GM13977 (cell line): Measurements from ENCODE around the gene PROSER2.

ENCODE experiments used
- DNase-seq: peaks from one replicate; pipeline ENCODE4 v3.0.0; 2012; ENCODE audit warnings: low spot score
- CTCF ChIP-seq: IDR thresholded peaks from 2 replicates; pipeline ENCODE4 v1.5.1; 2012; ENCODE audit warnings: mild to moderate bottlenecking, control low read depth; ENCODE audit not compliant: insufficient read depth; ENCODE audit errors: extremely low read depth, missing control alignments
- in situ Hi-C: fragments of 300-500 bp; cut with MboI; formaldehyde crosslinking; loops from one replicate; pipeline ENCODE4 v1.12.0; 2022; ENCODE audit warnings: low sequenced_read_pairs, low pct_unique_long_range_greater_than_20kb, mixed read lengths, inconsistent platforms; ENCODE audit not compliant: unreplicated experiment

The PROSER2 gene

GRCh38 chr10:11913079-11913641 lies 90.0 kb downstream of the PROSER2 start:
- in situ Hi-C loops = no loop called here
- no peak for TF ChIP-seq CTCF
- DNase-seq = no peak

- no peak for TF ChIP-seq CTCF
- no peak for DNase-seq
- in situ Hi-C loops = no loop called here
Observed at GRCh38 chr10:11918384-11918783, 95.2 kb downstream of the PROSER2 start.

GRCh38 chr10:11919271-11919670 lies 96.1 kb downstream of the PROSER2 start:
- DNase-seq = no peak
- TF ChIP-seq CTCF = no peak
- in situ Hi-C loops = no loop called here
